Activated T-cell treated with anti-CD3 and anti-CD28 coated beads for 4 hours (primary cell): ENCODE results near the gene TTN.

Experiments used
- DNase-seq: peaks from one replicate; pipeline ENCODE4 v3.0.0-alpha.2; 2020

The TTN gene

GRCh38 chr2:178635897-178636296 lies 171.3 kb downstream of the TTN start:
- DNase-seq = no peak

- no peak for DNase-seq
These were observed 174.5 kb downstream of the TTN start for GRCh38 chr2:178632729-178633128.

- no peak for DNase-seq
These were observed 176.6 kb downstream of the TTN start for GRCh38 chr2:178630581-178630980.

- DNase-seq = no peak
These were observed 177.8 kb downstream of the TTN start for GRCh38 chr2:178629463-178629862.

- DNase-seq = no peak
These were observed 178.6 kb downstream of the TTN start for GRCh38 chr2:178628605-178629004.

GRCh38 chr2:178627401-178627800 lies 179.8 kb downstream of the TTN start:
- no peak for DNase-seq

GRCh38 chr2:178615969-178616368 lies 191.3 kb downstream of the TTN start:
- DNase-seq = no peak

GRCh38 chr2:178602901-178603300 lies 204.3 kb downstream of the TTN start:
- DNase-seq = no peak

GRCh38 chr2:178592655-178593054 lies 214.6 kb downstream of the TTN start:
- DNase-seq = no peak

- no peak for DNase-seq
These were observed 217.9 kb downstream of the TTN start for GRCh38 chr2:178589335-178589734.

- no peak for DNase-seq
These were observed 222.6 kb downstream of the TTN start for GRCh38 chr2:178584666-178585065.

- DNase-seq = no peak
These were observed 228.2 kb downstream of the TTN start for GRCh38 chr2:178579006-178579405.

GRCh38 chr2:178574789-178575188 lies 232.4 kb downstream of the TTN start:
- no peak for DNase-seq

GRCh38 chr2:178568227-178568626 lies 239.0 kb downstream of the TTN start:
- DNase-seq = no peak

- no peak for DNase-seq
These were observed 254.2 kb downstream of the TTN start for GRCh38 chr2:178553047-178553446.

- no peak for DNase-seq
These were observed 256.9 kb downstream of the TTN start for GRCh38 chr2:178550352-178550751.

- no peak for DNase-seq
These were observed 264.7 kb downstream of the TTN start for GRCh38 chr2:178542569-178542968.

- DNase-seq = no peak
These were observed 265.1 kb downstream of the TTN start for GRCh38 chr2:178542161-178542560.

- no peak for DNase-seq
These were observed 271.2 kb downstream of the TTN start for GRCh38 chr2:178536037-178536436.

GRCh38 chr2:178531168-178531567 lies 276.1 kb downstream of the TTN start:
- no peak for DNase-seq

GRCh38 chr2:178530625-178531142 lies 276.5 kb downstream of the TTN start:
- no peak for DNase-seq

GRCh38 chr2:178530131-178530530 lies 277.1 kb downstream of the TTN start:
- no peak for DNase-seq

GRCh38 chr2:178529194-178529593 lies 278.0 kb downstream of the TTN start:
- DNase-seq = no peak

GRCh38 chr2:178528647-178529046 lies 278.6 kb downstream of the TTN start:
- no peak for DNase-seq

GRCh38 chr2:178527592-178527991 lies 279.6 kb downstream of the TTN start:
- no peak for DNase-seq

- DNase-seq = no peak
These were observed 281.0 kb downstream of the TTN start for GRCh38 chr2:178526256-178526655.
